Measurements from ENCODE around the gene CCDC97.

DNA sequence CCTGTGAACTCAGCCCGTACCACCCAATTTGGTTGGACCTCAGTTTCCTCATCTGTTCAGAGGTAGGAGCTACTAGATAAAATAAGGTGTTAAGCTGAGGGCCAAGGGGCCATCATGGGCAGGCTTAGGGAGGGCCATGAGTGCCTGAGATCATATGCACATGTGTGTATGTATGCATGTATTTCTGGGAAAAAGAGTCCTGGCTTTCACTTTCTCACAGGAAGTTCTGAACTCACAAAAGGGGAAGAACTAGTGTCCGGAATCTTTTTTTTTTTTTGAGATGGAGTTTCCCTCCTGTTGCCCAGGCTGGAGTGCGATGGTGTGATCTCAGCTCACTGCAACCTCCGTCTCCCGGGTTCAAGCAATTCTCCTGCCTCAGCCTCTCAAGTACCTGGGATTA, 24.8 kb downstream of the CCDC97 start:
- no peak for TF ChIP-seq POLR2A (IDR thresholded peaks at IDR 0.05)
- TF ChIP-seq, protein P1, sequence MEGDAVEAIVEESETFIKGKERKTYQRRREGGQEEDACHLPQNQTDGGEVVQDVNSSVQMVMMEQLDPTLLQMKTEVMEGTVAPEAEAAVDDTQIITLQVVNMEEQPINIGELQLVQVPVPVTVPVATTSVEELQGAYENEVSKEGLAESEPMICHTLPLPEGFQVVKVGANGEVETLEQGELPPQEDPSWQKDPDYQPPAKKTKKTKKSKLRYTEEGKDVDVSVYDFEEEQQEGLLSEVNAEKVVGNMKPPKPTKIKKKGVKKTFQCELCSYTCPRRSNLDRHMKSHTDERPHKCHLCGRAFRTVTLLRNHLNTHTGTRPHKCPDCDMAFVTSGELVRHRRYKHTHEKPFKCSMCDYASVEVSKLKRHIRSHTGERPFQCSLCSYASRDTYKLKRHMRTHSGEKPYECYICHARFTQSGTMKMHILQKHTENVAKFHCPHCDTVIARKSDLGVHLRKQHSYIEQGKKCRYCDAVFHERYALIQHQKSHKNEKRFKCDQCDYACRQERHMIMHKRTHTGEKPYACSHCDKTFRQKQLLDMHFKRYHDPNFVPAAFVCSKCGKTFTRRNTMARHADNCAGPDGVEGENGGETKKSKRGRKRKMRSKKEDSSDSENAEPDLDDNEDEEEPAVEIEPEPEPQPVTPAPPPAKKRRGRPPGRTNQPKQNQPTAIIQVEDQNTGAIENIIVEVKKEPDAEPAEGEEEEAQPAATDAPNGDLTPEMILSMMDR (IDR thresholded peaks at IDR 0.05), result no peak

Measured in heart left ventricle (tissue), 13 donors.